Immature natural killer cell (primary cell): ENCODE data around the gene SH2D1B. TPM values are rescaled to one million over a fixed set of nuclear protein-coding genes. Genes with fewer than 3 reads are reported as not detected.
A peak's percentile ranks its signal among the peaks of the same experiment; 100 is the strongest.

ENCODE experiments used
- DNase-seq, 3 donors: peaks; one replicate each; pipeline ENCODE4 v3.0.0; 2022; ENCODE audit warnings: mixed read lengths in 1 of 3
- H3K27ac Mint-ChIP-seq, 6 donors: one replicate each; pipeline ENCODE4 v1.8.0; 2020; ENCODE audit warnings: mixed read lengths in 6 of 6, mild to moderate bottlenecking in 5 of 6, inconsistent platforms in 4 of 6, moderate library complexity in 3 of 6
- H3K27me3 Mint-ChIP-seq, 3 donors: one replicate each; pipeline ENCODE4 v1.8.0; 2020 to 2021; ENCODE audit warnings: low read depth in 3 of 3, mild to moderate bottlenecking in 3 of 3, mixed read lengths in 3 of 3, moderate library complexity in 3 of 3, inconsistent platforms in 1 of 3
- H3K36me3 Mint-ChIP-seq, 3 donors: one replicate each; pipeline ENCODE4 v1.8.0; 2020; ENCODE audit warnings: mixed read lengths in 3 of 3, inconsistent platforms in 2 of 3, mild to moderate bottlenecking in 2 of 3
- H3K4me1 Mint-ChIP-seq, 2 donors: one replicate each; pipeline ENCODE4 v1.8.0; 2020; ENCODE audit warnings: inconsistent platforms in 2 of 2, mild to moderate bottlenecking in 2 of 2, mixed read lengths in 2 of 2, moderate library complexity in 1 of 2
- H3K4me3 Mint-ChIP-seq, 5 donors: one replicate each; pipeline ENCODE4 v1.8.0; 2020; ENCODE audit warnings: mild to moderate bottlenecking in 5 of 5, mixed read lengths in 5 of 5, inconsistent platforms in 3 of 5, moderate library complexity in 3 of 5
- H3K9me3 Mint-ChIP-seq, 6 donors: one replicate each; pipeline ENCODE4 v1.8.0; 2020; ENCODE audit warnings: mild to moderate bottlenecking in 6 of 6, mixed read lengths in 6 of 6, inconsistent platforms in 4 of 6, moderate library complexity in 3 of 6
- polyA plus RNA-seq, 3 donors: library from polyadenylated mRNA; unstranded; fragments of 300-500 nt; fragmentation: Illumina TruSeq; gene quantifications; one replicate each; pipeline ENCODE4 v1.2.3, GENCODE V29; 2021

Gene SH2D1B
- polyA plus RNA-seq, 3 donors from 2014 or later, result 598 to 1,411 (median 608) TPM

- H3K4me1 Mint-ChIP-seq, result peaks cover 16 to 22% of the 10 kb centered on the region in 2 donors
- H3K9me3 Mint-ChIP-seq, result no peaks in the 10 kb centered on the region
- no peak overlapping the region for H3K4me3 Mint-ChIP-seq
- no peak for DNase-seq
- H3K27ac Mint-ChIP-seq, result no peak overlapping the region
- no peaks in the 10 kb centered on the region for H3K36me3 Mint-ChIP-seq
- H3K27me3 Mint-ChIP-seq, result peaks cover 0 to 1% (median 0%) of the 10 kb centered on the region in 3 donors
Observed at GRCh38 chr1:162384116-162384515, 27.8 kb downstream of the SH2D1B start.

GRCh38 chr1:162383516-162383915, 28.4 kb downstream of the SH2D1B start:
- Mint-ChIP-seq H3K4me3 (no peak overlapping the region), H3K9me3 (no peaks in the 10 kb centered on the region), H3K27me3 (peaks cover 0 to 1% (median 0%) of the 10 kb centered on the region in 3 donors), H3K27ac (no peak overlapping the region), H3K36me3 (no peaks in the 10 kb centered on the region), H3K4me1 (peaks cover 10 to 16% of the 10 kb centered on the region in 2 donors)
- DNase-seq, result no peak

DNA sequence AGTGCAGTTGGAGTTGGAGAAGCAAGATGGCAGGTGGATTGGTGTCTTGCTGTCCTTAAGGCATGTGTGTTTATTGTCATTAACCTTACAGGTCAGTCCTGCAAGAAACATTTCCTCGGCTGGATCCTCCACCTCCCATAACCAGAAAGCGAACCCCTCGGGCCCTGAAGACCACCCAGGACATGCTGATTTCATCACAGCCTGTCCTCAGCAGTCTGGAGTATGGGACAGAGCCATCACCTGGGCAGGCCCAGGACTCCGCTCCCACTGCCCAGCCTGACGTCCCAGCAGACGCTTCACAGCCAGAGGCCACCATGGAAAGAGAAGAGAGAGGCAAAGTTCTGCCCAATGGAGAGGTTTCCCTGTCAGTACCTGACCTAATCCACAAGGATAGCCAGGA, 28.8 kb downstream of the SH2D1B start:
- peaks cover 6 to 11% of the 10 kb centered on the region in 2 donors for H3K4me1 Mint-ChIP-seq
- peaks cover 0 to 1% (median 0%) of the 10 kb centered on the region in 3 donors for H3K27me3 Mint-ChIP-seq
- no peaks in the 10 kb centered on the region for H3K9me3 Mint-ChIP-seq
- no peak overlapping the region for H3K27ac Mint-ChIP-seq
- no peak overlapping the region for H3K4me3 Mint-ChIP-seq
- no peaks in the 10 kb centered on the region for H3K36me3 Mint-ChIP-seq
- no peak for DNase-seq

DNA sequence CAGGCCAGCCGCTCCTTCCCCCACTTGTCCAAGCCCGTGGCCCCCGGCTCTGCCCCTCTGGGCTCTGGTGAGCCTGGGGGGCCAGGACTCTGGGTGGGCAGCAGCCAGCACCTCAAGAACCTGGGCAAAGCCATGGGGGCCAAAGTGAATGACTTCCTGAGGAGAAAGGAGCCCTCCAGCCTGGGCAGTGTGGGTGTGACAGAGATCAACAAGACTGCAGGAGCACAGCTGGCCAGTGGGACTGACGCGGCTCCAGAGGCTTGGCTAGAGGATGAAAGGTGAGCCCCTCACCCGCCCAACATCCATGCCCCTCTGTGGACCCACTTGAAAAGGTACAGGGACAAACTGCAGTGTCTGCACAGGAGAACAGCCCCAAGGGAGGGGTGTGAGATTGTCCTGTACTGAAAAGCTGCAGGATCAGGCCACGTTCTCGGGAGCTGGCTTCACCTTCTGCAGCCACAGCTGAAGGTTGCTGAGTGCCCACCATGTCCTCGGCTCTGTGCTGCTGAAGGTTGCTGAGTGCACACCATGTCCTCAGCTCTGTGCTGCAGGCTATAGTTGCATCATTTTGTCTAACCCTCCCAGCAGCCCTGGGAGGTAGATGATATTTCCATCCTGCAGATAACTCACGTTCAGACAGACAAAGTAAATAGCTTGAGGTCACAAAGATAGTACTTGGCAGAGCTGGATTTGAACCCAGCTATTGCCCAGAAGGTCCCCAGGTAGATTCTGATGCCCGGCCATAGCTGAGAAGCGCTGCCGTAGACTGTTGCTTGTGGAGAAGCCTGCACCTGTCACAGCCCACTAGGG, 29.8 kb downstream of the SH2D1B start:
- Mint-ChIP-seq H3K36me3 (no peaks in the 10 kb centered on the region), H3K4me3 (no peak overlapping the region), H3K4me1 (peaks cover 0 to 6% of the 10 kb centered on the region in 2 donors), H3K9me3 (no peaks in the 10 kb centered on the region), H3K27ac (no peak overlapping the region), H3K27me3 (peaks cover 0 to 1% (median 0%) of the 10 kb centered on the region in 3 donors)
- no peak for DNase-seq

DNA sequence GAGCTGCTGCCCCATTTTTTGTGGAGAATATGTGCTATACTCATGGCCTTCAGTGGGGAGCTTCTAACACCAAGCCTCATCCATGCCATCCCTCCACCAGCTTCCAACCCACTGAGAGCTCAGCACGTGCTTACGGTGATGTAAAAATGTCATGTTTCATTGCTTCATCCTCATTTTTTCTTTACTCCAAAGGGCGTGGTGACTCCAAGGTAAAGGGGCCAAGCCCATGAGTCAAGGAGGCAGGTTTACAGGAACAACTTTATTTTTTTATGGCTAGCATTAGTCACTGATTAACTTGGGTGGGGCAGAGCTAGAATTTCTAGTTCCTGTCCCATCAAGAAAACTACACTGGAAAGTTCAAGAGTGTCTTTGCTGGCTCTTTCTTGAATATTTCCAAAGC, 30.6 kb downstream of the SH2D1B start, which contains the start of gene C1orf226:
Gene C1orf226, plus strand, starts transcription at position 346 of the 400 bp plus-strand sequence. CDS start 174 bp downstream, outside the sequence.
- Mint-ChIP-seq H3K9me3 (no peaks in the 10 kb centered on the region), H3K4me3 (no peak within 1 kb of the TSS), H3K4me1 (peaks cover 0 to 1% of the 10 kb centered on the region in 2 donors), H3K27me3 (peaks cover 0 to 1% (median 0%) of the 10 kb centered on the region in 3 donors), H3K27ac (no peak within 1 kb of the TSS), H3K36me3 (no peaks in the 10 kb centered on the region)
- DNase-seq, result no peak

DNA sequence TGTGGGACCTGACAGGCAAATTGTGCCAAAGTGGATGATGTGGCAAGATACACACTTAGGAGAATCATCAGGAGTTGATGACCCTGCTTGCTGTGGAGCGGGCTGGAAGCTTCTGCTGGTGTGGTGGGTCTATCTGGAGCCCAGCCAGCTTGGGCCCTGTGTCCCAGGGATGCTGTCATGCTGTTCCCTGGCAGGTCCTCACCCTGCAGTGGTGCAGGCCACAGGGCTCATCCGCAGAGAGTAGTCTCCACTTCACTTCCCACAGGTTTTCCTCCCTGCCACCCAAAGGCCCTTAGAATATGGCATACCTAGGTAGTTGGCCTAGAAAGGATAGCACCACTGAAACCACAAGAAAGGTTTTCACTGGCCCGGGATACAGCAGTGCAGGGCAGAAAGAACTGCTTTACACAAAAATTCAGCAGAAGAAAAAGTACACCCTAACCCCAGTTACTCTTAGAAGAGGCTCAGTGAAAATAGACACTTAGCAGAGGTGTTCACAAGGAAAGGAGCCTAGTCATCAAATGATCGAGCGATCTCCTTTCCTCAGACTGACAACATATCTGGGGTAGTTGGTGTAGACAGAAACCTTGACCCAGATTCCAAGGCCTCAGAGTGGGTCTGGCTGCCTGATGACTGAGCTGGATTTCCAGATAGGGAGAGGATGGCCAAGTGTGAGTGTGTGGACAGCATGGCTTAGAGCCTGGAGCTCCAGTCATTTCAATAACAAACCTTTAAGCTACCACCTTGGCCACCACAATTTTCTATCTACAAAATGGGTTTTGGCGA, 31.7 kb downstream of the SH2D1B start:
- no peak overlapping the region for H3K27ac Mint-ChIP-seq
- H3K36me3 Mint-ChIP-seq, result no peaks in the 10 kb centered on the region
- DNase-seq, result no peak
- H3K4me3 Mint-ChIP-seq, result no peak overlapping the region
- no peaks in the 10 kb centered on the region for H3K4me1 Mint-ChIP-seq
- H3K9me3 Mint-ChIP-seq, result no peaks in the 10 kb centered on the region
- peaks cover 0 to 1% (median 0%) of the 10 kb centered on the region in 3 donors for H3K27me3 Mint-ChIP-seq

DNA sequence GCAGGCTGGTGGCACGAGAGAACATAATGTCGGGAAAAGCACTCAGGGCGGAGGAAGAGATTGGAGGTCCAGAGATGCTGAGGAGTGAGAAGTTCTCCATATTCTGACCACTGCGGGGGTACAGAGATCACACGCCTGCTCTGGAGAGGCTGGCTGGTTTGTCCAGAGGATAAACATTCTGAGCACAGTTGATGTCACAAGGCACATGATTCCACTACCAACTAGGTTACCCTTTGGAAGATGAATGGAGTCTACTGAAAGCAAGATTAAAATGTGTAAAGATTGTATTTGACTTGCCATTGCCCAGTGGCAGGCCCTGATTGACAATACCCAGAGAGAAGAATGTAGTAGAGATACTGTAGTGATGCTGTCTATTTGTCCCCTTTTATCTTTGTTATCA, 35.2 kb downstream of the SH2D1B start, which contains the start of gene SPATA46:
Gene SPATA46, minus strand, starts transcription at position 164 of the 400 bp plus-strand sequence. Its CDS starts 64 bp downstream, at position 100.
- no peaks in the 10 kb centered on the region for H3K36me3 Mint-ChIP-seq
- H3K27ac Mint-ChIP-seq, result no peak within 1 kb of the TSS
- DNase-seq, result no peak
- H3K4me3 Mint-ChIP-seq, result no peak within 1 kb of the TSS
- no peaks in the 10 kb centered on the region for H3K27me3 Mint-ChIP-seq
- H3K9me3 Mint-ChIP-seq, result no peaks in the 10 kb centered on the region
- H3K4me1 Mint-ChIP-seq, result peaks cover 9 to 11% of the 10 kb centered on the region in 2 donors

DNA sequence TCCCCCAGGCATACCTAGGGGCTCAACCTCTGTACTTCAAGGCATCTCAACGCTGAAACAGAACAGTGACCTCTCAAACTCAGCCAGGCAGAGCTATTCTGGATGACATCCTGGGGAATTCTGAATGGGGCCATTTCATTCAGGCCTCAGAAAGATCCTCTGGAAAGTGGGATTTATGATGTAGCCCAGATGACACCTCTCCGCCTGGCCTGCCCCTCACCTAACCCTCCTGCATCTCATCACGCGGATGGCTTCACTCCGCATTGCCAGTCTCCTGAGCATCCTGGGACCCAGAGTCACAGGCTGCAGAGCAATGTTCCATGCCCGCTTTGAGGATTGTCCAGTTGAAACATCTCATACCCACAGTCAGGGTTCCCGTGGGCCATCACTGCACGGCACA, 36.5 kb downstream of the SH2D1B start:
- peaks cover 9 to 11% of the 10 kb centered on the region in 2 donors for H3K4me1 Mint-ChIP-seq
- H3K4me3 Mint-ChIP-seq, result no peak overlapping the region
- no peak for DNase-seq
- H3K27ac Mint-ChIP-seq, result no peak overlapping the region
- H3K9me3 Mint-ChIP-seq, result no peaks in the 10 kb centered on the region
- H3K27me3 Mint-ChIP-seq, result no peaks in the 10 kb centered on the region
- no peaks in the 10 kb centered on the region for H3K36me3 Mint-ChIP-seq

- Mint-ChIP-seq H3K36me3 (no peaks in the 10 kb centered on the region), H3K27ac (no peak overlapping the region), H3K4me1 (peaks cover 9 to 11% of the 10 kb centered on the region in 2 donors), H3K27me3 (no peaks in the 10 kb centered on the region), H3K9me3 (no peaks in the 10 kb centered on the region), H3K4me3 (no peak overlapping the region)
- no peak for DNase-seq
Observed at GRCh38 chr1:162374406-162374805, 37.5 kb downstream of the SH2D1B start.

DNA sequence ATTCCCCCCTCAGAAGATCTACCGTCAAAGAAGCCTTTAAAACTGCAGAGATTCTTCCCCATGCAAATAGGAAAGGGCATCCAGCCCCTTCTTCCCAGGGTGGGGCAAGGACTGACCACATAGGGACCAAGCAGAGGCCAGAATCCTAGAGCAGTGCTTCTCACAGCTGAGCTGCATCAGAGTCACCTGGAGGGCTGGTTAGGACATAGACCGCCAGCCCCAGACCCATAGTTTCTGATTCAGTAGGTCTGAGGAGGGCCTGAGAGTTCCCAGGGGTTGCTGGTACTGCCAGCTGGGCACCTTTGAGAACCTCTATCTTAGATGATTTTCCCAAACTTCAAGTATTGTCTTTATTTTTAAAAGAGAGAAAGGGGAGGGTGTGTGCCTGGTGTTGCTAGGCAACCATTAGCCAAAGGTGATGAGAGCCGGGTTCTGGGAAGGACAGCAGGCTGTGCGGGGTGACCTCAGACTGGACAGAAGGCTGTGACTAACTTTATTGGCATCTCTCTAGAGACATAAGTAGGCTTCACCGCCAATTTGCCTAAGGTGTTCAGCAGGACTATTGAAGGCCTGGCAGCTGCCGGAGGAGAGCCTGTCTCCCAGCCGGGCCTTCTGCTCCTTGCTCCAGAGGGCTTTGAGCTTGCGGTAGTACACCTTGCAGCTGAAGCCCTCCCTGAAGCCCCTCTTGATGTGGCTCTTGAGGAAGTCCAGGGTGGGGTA, 38.2 kb downstream of the SH2D1B start:
- no peak for DNase-seq
- H3K9me3 Mint-ChIP-seq, result no peaks in the 10 kb centered on the region
- no peaks in the 10 kb centered on the region for H3K27me3 Mint-ChIP-seq
- H3K27ac Mint-ChIP-seq, result no peak overlapping the region
- H3K36me3 Mint-ChIP-seq, result no peaks in the 10 kb centered on the region
- H3K4me1 Mint-ChIP-seq, result peaks cover 9 to 11% of the 10 kb centered on the region in 2 donors
- H3K4me3 Mint-ChIP-seq, result no peak overlapping the region

- Mint-ChIP-seq H3K9me3 (no peaks in the 10 kb centered on the region), H3K27me3 (no peaks in the 10 kb centered on the region), H3K4me3 (no peak overlapping the region), H3K27ac (peak overlapping the region in 1 of 6 donors; percentile 69), H3K36me3 (no peaks in the 10 kb centered on the region), H3K4me1 (peaks cover 9 to 11% of the 10 kb centered on the region in 2 donors)
- DNase-seq, result no peak
Observed at GRCh38 chr1:162373072-162373427, 38.9 kb downstream of the SH2D1B start.

- H3K4me1 Mint-ChIP-seq, result peaks cover 9 to 11% of the 10 kb centered on the region in 2 donors
- no peaks in the 10 kb centered on the region for H3K36me3 Mint-ChIP-seq
- peak overlapping the region in 2 of 6 donors; percentile 31 to 69 for H3K27ac Mint-ChIP-seq
- no peak for DNase-seq
- H3K9me3 Mint-ChIP-seq, result no peaks in the 10 kb centered on the region
- H3K27me3 Mint-ChIP-seq, result peaks cover 0 to 1% (median 0%) of the 10 kb centered on the region in 3 donors
- no peak overlapping the region for H3K4me3 Mint-ChIP-seq
Observed at GRCh38 chr1:162372159-162373071, 39.5 kb downstream of the SH2D1B start.

- Mint-ChIP-seq H3K4me1 (peaks cover 9 to 11% of the 10 kb centered on the region in 2 donors), H3K27ac (peak overlapping the region in 1 of 6 donors; percentile 51), H3K36me3 (no peaks in the 10 kb centered on the region), H3K27me3 (peaks cover 0 to 2% (median 0%) of the 10 kb centered on the region in 3 donors), H3K9me3 (no peaks in the 10 kb centered on the region), H3K4me3 (no peak overlapping the region)
- no peak for DNase-seq
Observed at GRCh38 chr1:162371611-162372010, 40.3 kb downstream of the SH2D1B start.
